ENCODE data around the gene NOL3. TPM values are rescaled to one million over a fixed set of nuclear protein-coding genes. Genes with fewer than 3 reads are reported as not detected.

Gene NOL3
- total and polyA plus RNA-seq, 2 of the 13 experiments (the other 11 are each of a cell fraction or from before 2014, with no cell fraction given): 5.7 to 20.5 TPM

DNA sequence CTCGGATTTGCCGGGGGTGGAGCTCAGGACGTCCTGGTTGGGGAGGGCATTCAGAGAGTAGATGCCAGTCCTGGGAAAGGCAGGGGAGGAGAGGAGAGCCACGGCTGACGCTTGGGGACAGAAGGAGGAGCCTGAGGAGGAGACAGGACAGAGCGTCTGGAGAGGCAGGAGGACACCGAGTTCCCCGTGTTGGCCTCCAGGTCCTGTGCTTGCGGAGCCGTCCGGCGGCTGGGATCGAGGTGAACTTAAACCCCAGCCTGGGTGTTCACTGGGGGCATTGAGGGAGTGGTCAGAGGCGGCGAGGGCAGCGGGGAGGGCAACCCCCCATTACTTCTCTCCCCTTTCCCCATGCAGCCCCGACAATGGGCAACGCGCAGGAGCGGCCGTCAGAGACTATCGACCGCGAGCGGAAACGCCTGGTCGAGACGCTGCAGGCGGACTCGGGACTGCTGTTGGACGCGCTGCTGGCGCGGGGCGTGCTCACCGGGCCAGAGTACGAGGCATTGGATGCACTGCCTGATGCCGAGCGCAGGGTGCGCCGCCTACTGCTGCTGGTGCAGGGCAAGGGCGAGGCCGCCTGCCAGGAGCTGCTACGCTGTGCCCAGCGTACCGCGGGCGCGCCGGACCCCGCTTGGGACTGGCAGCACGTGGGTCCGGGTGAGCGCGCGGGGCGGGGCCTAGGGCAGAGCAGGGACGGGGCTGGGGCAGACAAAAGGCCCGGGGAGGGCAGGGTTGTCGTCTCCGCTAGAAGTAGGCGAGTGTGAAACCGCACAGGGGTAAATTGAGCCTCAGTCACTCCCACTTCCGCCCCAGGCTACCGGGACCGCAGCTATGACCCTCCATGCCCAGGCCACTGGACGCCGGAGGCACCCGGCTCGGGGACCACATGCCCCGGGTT, 3.7 kb downstream of the NOL3 start (continued):
- peak; percentile 95 for TF ChIP-seq ZNF550 (CRISPR knock-in tag; IDR thresholded peaks at IDR 0.05; ENCODE audit: borderline replicate concordance)
- TF ChIP-seq, protein P1, sequence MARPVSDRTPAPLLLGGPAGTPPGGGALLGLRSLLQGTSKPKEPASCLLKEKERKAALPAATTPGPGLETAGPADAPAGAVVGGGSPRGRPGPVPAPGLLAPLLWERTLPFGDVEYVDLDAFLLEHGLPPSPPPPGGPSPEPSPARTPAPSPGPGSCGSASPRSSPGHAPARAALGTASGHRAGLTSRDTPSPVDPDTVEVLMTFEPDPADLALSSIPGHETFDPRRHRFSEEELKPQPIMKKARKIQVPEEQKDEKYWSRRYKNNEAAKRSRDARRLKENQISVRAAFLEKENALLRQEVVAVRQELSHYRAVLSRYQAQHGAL (CRISPR knock-in tag; IDR thresholded peaks at IDR 0.05; ENCODE audit: not compliant biosample characterization): no peak
- peak; percentile 68; the same call in 1 of the 2 replicates for TF ChIP-seq POGZ (CRISPR knock-in tag; IDR thresholded peaks at IDR 0.05)
- TF ChIP-seq PRPF4 (IDR thresholded peaks at IDR 0.05; ENCODE audit: low read depth, low read length, poor library complexity, severe bottlenecking): no peak
- peak; percentile 69 for TF ChIP-seq MEF2D (CRISPR knock-in tag; IDR thresholded peaks at IDR 0.05)
- TF ChIP-seq ZNF891 (CRISPR knock-in tag; IDR thresholded peaks at IDR 0.05): peak; percentile 97
- no peak for TF ChIP-seq ZNF562 (CRISPR knock-in tag; IDR thresholded peaks at IDR 0.05; ENCODE audit: borderline replicate concordance)
- TF ChIP-seq HDAC1 (CRISPR knock-in tag; IDR thresholded peaks at IDR 0.05): peak; percentile 96
- TF ChIP-seq ZFP41 (CRISPR knock-in tag; IDR thresholded peaks at IDR 0.05; ENCODE audit: borderline replicate concordance): peak; percentile 97
- TF ChIP-seq, protein P2, sequence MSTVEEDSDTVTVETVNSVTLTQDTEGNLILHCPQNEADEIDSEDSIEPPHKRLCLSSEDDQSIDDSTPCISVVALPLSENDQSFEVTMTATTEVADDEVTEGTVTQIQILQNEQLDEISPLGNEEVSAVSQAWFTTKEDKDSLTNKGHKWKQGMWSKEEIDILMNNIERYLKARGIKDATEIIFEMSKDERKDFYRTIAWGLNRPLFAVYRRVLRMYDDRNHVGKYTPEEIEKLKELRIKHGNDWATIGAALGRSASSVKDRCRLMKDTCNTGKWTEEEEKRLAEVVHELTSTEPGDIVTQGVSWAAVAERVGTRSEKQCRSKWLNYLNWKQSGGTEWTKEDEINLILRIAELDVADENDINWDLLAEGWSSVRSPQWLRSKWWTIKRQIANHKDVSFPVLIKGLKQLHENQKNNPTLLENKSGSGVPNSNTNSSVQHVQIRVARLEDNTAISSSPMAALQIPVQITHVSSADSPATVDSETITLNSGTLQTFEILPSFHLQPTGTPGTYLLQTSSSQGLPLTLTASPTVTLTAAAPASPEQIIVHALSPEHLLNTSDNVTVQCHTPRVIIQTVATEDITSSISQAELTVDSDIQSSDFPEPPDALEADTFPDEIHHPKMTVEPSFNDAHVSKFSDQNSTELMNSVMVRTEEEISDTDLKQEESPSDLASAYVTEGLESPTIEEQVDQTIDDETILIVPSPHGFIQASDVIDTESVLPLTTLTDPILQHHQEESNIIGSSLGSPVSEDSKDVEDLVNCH (CRISPR knock-in tag; IDR thresholded peaks at IDR 0.05): no peak
- TF ChIP-seq, protein P3, sequence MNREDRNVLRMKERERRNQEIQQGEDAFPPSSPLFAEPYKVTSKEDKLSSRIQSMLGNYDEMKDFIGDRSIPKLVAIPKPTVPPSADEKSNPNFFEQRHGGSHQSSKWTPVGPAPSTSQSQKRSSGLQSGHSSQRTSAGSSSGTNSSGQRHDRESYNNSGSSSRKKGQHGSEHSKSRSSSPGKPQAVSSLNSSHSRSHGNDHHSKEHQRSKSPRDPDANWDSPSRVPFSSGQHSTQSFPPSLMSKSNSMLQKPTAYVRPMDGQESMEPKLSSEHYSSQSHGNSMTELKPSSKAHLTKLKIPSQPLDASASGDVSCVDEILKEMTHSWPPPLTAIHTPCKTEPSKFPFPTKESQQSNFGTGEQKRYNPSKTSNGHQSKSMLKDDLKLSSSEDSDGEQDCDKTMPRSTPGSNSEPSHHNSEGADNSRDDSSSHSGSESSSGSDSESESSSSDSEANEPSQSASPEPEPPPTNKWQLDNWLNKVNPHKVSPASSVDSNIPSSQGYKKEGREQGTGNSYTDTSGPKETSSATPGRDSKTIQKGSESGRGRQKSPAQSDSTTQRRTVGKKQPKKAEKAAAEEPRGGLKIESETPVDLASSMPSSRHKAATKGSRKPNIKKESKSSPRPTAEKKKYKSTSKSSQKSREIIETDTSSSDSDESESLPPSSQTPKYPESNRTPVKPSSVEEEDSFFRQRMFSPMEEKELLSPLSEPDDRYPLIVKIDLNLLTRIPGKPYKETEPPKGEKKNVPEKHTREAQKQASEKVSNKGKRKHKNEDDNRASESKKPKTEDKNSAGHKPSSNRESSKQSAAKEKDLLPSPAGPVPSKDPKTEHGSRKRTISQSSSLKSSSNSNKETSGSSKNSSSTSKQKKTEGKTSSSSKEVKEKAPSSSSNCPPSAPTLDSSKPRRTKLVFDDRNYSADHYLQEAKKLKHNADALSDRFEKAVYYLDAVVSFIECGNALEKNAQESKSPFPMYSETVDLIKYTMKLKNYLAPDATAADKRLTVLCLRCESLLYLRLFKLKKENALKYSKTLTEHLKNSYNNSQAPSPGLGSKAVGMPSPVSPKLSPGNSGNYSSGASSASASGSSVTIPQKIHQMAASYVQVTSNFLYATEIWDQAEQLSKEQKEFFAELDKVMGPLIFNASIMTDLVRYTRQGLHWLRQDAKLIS (CRISPR knock-in tag; IDR thresholded peaks at IDR 0.05): no peak
- TF ChIP-seq ZKSCAN1 (IDR thresholded peaks at IDR 0.05; ENCODE audit: low read length): no peak; the same call in 1 of the 2 replicates
- TF ChIP-seq, protein P4, sequence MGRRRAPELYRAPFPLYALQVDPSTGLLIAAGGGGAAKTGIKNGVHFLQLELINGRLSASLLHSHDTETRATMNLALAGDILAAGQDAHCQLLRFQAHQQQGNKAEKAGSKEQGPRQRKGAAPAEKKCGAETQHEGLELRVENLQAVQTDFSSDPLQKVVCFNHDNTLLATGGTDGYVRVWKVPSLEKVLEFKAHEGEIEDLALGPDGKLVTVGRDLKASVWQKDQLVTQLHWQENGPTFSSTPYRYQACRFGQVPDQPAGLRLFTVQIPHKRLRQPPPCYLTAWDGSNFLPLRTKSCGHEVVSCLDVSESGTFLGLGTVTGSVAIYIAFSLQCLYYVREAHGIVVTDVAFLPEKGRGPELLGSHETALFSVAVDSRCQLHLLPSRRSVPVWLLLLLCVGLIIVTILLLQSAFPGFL (CRISPR knock-in tag; IDR thresholded peaks at IDR 0.05): no peak
- TF ChIP-seq NFRKB (IDR thresholded peaks at IDR 0.05): no peak
- TF ChIP-seq, protein P5, sequence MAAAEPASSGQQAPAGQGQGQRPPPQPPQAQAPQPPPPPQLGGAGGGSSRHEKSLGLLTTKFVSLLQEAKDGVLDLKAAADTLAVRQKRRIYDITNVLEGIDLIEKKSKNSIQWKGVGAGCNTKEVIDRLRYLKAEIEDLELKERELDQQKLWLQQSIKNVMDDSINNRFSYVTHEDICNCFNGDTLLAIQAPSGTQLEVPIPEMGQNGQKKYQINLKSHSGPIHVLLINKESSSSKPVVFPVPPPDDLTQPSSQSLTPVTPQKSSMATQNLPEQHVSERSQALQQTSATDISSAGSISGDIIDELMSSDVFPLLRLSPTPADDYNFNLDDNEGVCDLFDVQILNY (CRISPR knock-in tag; conservative IDR thresholded peaks at IDR 0.05): no peak; the same call in 1 of the 2 replicates
- TF ChIP-seq ZSCAN25 (CRISPR knock-in tag; IDR thresholded peaks at IDR 0.05): peak; percentile 89
- peak; percentile 81 for TF ChIP-seq RARA (CRISPR knock-in tag; IDR thresholded peaks at IDR 0.05)
- no peak for TF ChIP-seq TCF7 (IDR thresholded peaks at IDR 0.05; ENCODE audit: low read depth)
- TF ChIP-seq AGO2 (optimal IDR thresholded peaks at IDR 0.05; ENCODE audit: low read depth, low read length): peak; percentile 77
- TF ChIP-seq ZNF446 (CRISPR knock-in tag; IDR thresholded peaks at IDR 0.05): no peak; the same call in 1 of the 2 replicates
- TF ChIP-seq ZKSCAN5 (CRISPR knock-in tag; IDR thresholded peaks at IDR 0.05): no peak
